BJ (cell line): Measurements from ENCODE around the gene RASAL1. TPM values are rescaled to one million over a fixed set of nuclear protein-coding genes. Genes with fewer than 3 reads are reported as not detected.

ENCODE experiments used
- CTCF ChIA-PET: fragments of 350-600 bp; formaldehyde crosslinking; extraction: SDS; loops from one replicate; lab custom pipeline; 2021; ENCODE audit warnings: antibody characterized with exemption, inconsistent platforms; lab: Yijun Ruan, JAX
- POLR2A ChIA-PET: fragments of 300-600 bp; sonication (Branson Sonifier 250); formaldehyde crosslinking; extraction: SDS; loops from one replicate; lab custom pipeline; 2021; ENCODE audit warnings: antibody characterized with exemption; lab: Charles Lee
- DNase-seq: peaks from one replicate; pipeline ENCODE4 v3.0.0-alpha.2; 2011; ENCODE audit warnings: low read depth
- H3K27me3 ChIP-seq: 2 replicates; pipeline ENCODE4 v1.6.0; 2011; ENCODE audit warnings: low read length; ENCODE audit not compliant: control insufficient read depth, insufficient read depth
- H3K36me3 ChIP-seq: 2 replicates; pipeline ENCODE4 v1.5.1; 2011; ENCODE audit warnings: low read length; ENCODE audit not compliant: control insufficient read depth, insufficient read depth
- H3K4me3 ChIP-seq: 2 replicates; pipeline ENCODE4 v1.5.1; 2011; ENCODE audit warnings: low read depth, mild to moderate bottlenecking, control low read depth, low read length
- CTCF ChIP-seq: IDR thresholded peaks from 2 replicates; pipeline ENCODE4 v1.5.1; 2011; ENCODE audit warnings: low read depth, mild to moderate bottlenecking, control low read depth, inconsistent platforms, low read length, moderate library complexity; ENCODE audit not compliant: insufficient read depth
- polyA plus RNA-seq: library from polyadenylated mRNA; depleted of rRNA; stranded (reverse); fragments of >200 nt; gene quantifications from 2 replicates; pipeline ENCODE4 v1.2.3, GENCODE V29; 2011

The RASAL1 gene
- polyA plus RNA-seq, 1 experiment, result not detected

GRCh38 chr12:113157218-113157859 lies 21.8 kb upstream of the RASAL1 start:
- peaks cover 24% of the 10 kb centered on the region for H3K36me3 ChIP-seq
- peaks cover 18% of the 10 kb centered on the region for H3K27me3 ChIP-seq
- no peak overlapping the region for H3K4me3 ChIP-seq
- no peak for DNase-seq
- TF ChIP-seq CTCF, result no peak
- POLR2A ChIA-PET, result no interaction called here
- CTCF ChIA-PET, result interaction anchor here (0.9 to 5.2 kb wide), 3 partner anchors 16 to 268 kb away, joined by 3 to 31 read pairs (median 4); no protein-coding TSS in a partner anchor

- ChIA-PET CTCF (interaction anchor here (5.2 to 7.2 kb wide), 2 partner anchors 18 to 106 kb away, joined by 31 to 54 read pairs; no protein-coding TSS in a partner anchor), POLR2A (no interaction called here)
- no peak for TF ChIP-seq CTCF
- DNase-seq, result no peak
- H3K36me3 ChIP-seq, result peaks cover 18% of the 10 kb centered on the region
- H3K27me3 ChIP-seq, result peaks cover 23% of the 10 kb centered on the region
- no peak overlapping the region for H3K4me3 ChIP-seq
These were observed 20.1 kb upstream of the RASAL1 start for GRCh38 chr12:113155646-113156045.

- POLR2A ChIA-PET, result no interaction called here
- CTCF ChIA-PET, result interaction anchor here (0.8 to 7.2 kb wide), 3 partner anchors 19 to 105 kb away, joined by 3 to 54 read pairs (median 31); no protein-coding TSS in a partner anchor
- no peak for TF ChIP-seq CTCF
- Histone ChIP-seq H3K27me3 (peaks cover 23% of the 10 kb centered on the region), H3K4me3 (no peak overlapping the region), H3K36me3 (peaks cover 16% of the 10 kb centered on the region)
- no peak for DNase-seq
These were observed 19.5 kb upstream of the RASAL1 start for GRCh38 chr12:113155060-113155459.

GRCh38 chr12:113154351-113154973 lies 18.9 kb upstream of the RASAL1 start:
- ChIA-PET POLR2A (no interaction called here), CTCF (interaction anchor here (0.8 to 7.2 kb wide), 4 partner anchors 9 to 105 kb away, joined by 3 to 54 read pairs (median 20); no protein-coding TSS in a partner anchor)
- Histone ChIP-seq H3K4me3 (peak overlapping the region; percentile 16), H3K27me3 (peaks cover 23% of the 10 kb centered on the region), H3K36me3 (peaks cover 11% of the 10 kb centered on the region)
- DNase-seq, result no peak
- no peak for TF ChIP-seq CTCF
